Measurements from ENCODE around the gene OTUD5. TPM values are rescaled to one million over a fixed set of nuclear protein-coding genes. Genes with fewer than 3 reads are reported as not detected.
A peak's percentile ranks its signal among the peaks of the same experiment; 100 is the strongest.

The OTUD5 gene, protein sequence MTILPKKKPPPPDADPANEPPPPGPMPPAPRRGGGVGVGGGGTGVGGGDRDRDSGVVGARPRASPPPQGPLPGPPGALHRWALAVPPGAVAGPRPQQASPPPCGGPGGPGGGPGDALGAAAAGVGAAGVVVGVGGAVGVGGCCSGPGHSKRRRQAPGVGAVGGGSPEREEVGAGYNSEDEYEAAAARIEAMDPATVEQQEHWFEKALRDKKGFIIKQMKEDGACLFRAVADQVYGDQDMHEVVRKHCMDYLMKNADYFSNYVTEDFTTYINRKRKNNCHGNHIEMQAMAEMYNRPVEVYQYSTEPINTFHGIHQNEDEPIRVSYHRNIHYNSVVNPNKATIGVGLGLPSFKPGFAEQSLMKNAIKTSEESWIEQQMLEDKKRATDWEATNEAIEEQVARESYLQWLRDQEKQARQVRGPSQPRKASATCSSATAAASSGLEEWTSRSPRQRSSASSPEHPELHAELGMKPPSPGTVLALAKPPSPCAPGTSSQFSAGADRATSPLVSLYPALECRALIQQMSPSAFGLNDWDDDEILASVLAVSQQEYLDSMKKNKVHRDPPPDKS
- total RNA-seq (2013) = 37.7 TPM
- polyA plus RNA-seq = 10 to 100 TPM in 2 of 3 donors, 1 to 10 TPM in 1; 8.4 to 75.0 (median 12.4) TPM
- 31.4 and 47.7 TPM in 2 replicates for polyA minus RNA-seq
- total RNA-seq = 32.0 to 64.5 (median 51.0) reads per million in 11 experiments

DNA sequence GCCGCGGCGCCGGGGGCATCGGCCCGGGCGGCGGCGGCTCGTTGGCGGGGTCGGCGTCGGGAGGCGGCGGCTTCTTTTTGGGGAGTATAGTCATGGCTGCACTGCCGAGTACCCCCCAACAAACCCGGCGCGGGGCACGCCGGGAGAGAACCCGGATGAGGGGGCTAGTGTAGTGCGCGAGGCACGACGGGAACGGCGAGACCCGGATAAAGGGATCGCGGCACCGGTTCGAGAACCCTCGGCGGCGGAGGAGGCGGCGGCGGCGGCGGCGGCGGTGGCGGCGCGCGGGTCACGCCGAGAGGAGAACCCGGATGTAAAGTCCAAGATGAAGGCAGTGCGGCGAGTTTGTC is at the start of gene OTUD5:
TSS of gene OTUD5 (minus strand) at position 131 of the 350 bp plus-strand sequence. CDS start at position 94, 37 bp downstream.
- H3K4me1 ChIP-seq (ENCODE audit: control insufficient read depth in 1 of 2, insufficient read depth in 2 of 2, low read length in 2 of 2) = peaks cover 51 to 56% of the 10 kb centered on the region in 2 donors
- WGBS (ENCODE audit: insufficient coverage) = 0% methylated on average over 42 of the region's 53 CpGs

DNA sequence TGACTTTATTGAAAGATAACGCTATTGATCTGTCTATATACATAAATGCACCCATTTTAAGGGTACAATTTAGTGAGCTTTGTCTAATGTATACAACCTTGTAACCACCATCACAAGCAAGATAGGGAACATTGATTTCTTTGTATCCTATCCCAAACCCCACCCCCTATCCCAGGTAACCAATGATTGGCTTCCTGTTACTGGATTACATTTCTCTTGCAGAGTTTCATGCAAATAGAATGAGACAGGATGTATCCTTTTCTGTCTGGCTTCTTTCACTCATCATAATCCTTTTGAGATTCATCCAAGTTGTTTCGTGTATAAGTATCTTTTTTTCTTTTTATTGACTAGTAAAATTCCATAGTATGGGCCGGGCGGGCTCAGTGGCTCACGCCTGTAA is 46.3 kb upstream of the OTUD5 start:
- H3K79me2 ChIP-seq (ENCODE audit: insufficient read depth, low read length) = peaks cover 31% of the 10 kb centered on the region
- Mint-ChIP-seq H3K27me3 (ENCODE audit: low read depth in 3 of 3) (no peaks in the 10 kb centered on the region), H3K9me3 (peaks cover 0 to 12% (median 1%) of the 10 kb centered on the region in 7 donors), H3K27ac (peak overlapping the region in 1 of 7 donors; percentile 57), H3K4me3 (no peak overlapping the region), H3K36me3 (peaks cover 3 to 11% of the 10 kb centered on the region in 2 donors), H3K4me1 (peaks cover 16% of the 10 kb centered on the region)
- TF ChIP-seq, protein P1, sequence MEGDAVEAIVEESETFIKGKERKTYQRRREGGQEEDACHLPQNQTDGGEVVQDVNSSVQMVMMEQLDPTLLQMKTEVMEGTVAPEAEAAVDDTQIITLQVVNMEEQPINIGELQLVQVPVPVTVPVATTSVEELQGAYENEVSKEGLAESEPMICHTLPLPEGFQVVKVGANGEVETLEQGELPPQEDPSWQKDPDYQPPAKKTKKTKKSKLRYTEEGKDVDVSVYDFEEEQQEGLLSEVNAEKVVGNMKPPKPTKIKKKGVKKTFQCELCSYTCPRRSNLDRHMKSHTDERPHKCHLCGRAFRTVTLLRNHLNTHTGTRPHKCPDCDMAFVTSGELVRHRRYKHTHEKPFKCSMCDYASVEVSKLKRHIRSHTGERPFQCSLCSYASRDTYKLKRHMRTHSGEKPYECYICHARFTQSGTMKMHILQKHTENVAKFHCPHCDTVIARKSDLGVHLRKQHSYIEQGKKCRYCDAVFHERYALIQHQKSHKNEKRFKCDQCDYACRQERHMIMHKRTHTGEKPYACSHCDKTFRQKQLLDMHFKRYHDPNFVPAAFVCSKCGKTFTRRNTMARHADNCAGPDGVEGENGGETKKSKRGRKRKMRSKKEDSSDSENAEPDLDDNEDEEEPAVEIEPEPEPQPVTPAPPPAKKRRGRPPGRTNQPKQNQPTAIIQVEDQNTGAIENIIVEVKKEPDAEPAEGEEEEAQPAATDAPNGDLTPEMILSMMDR (IDR thresholded peaks at IDR 0.05) = no peak
- no peak overlapping the region for H2AFZ ChIP-seq (ENCODE audit: insufficient read depth, low read depth, low read length, poor library complexity, severe bottlenecking)
- no CpG with 5 or more reads among the region's 5 CpGs for WGBS (ENCODE audit: insufficient coverage)
- H3K4me2 ChIP-seq (replicated peaks; ENCODE audit: extremely low read depth, low read length, poor library complexity, severe bottlenecking) = no peak overlapping the region
- intact Hi-C loops (cut with micrococcal nuclease) = loop anchor here (2.0 to 5.0 kb wide), 2 partner anchors 39 to 71 kb away; partner anchors contain the start of genes TFE3 (in 2 of the 2) and PRAF2 (in 1 of the 2)
- H3K9ac ChIP-seq (ENCODE audit: insufficient read depth, low read length, poor library complexity, severe bottlenecking) = no peak overlapping the region
- no peak overlapping the region for H3K27ac ChIP-seq (ENCODE audit: low read depth in 1 of 2, low read length in 2 of 2)
- H3K9me3 ChIP-seq (replicated peaks in 1 of 2; ENCODE audit: control insufficient read depth in 1 of 2, insufficient read depth in 1 of 2, low read length in 2 of 2) = peaks cover 0 to 8% of the 10 kb centered on the region in 2 donors
- no peaks in the 10 kb centered on the region for H3K27me3 ChIP-seq (ENCODE audit: control insufficient read depth in 2 of 2, insufficient read depth in 2 of 2, low read length in 2 of 2)
- no peak for DNase-seq
- no peak overlapping the region for H3K4me3 ChIP-seq (replicated peaks in 1 of 3; ENCODE audit: low read depth in 2 of 3, low read length in 3 of 3)
- H4K20me1 ChIP-seq (ENCODE audit: insufficient read depth, low read length) = no peaks in the 10 kb centered on the region
- H3K4me1 ChIP-seq (ENCODE audit: control insufficient read depth in 1 of 2, insufficient read depth in 2 of 2, low read length in 2 of 2) = peaks cover 13% of the 10 kb centered on the region in 2 donors
- H3K36me3 ChIP-seq (replicated peaks in 1 of 2; ENCODE audit: control insufficient read depth in 1 of 2, insufficient read depth in 2 of 2, low read length in 2 of 2) = peaks cover 2 to 12% of the 10 kb centered on the region in 2 donors

More for the DNA sequence above, at the start of gene OTUD5:
- no peak for DNase-seq
- Mint-ChIP-seq H3K4me1 (peaks cover 58% of the 10 kb centered on the region), H3K4me3 (peak within 1 kb of the TSS; percentile 86 to 96), H3K36me3 (peaks cover 5 to 21% of the 10 kb centered on the region in 2 donors), H3K9me3 (peaks cover 0 to 19% (median 0%) of the 10 kb centered on the region in 7 donors), H3K27ac (peak within 1 kb of the TSS; percentile 100), H3K27me3 (ENCODE audit: low read depth in 3 of 3) (peaks cover 0 to 8% (median 1%) of the 10 kb centered on the region in 3 donors)
- peaks cover 10 to 16% of the 10 kb centered on the region in 2 donors for H3K36me3 ChIP-seq (replicated peaks in 1 of 2; ENCODE audit: control insufficient read depth in 1 of 2, insufficient read depth in 2 of 2, low read length in 2 of 2)
- H3K4me3 ChIP-seq (replicated peaks in 1 of 3; ENCODE audit: low read depth in 2 of 3, low read length in 3 of 3) = peak within 1 kb of the TSS; percentile 28 to 78 (median 48)
- H3K27ac ChIP-seq (ENCODE audit: low read depth in 1 of 2, low read length in 2 of 2) = peak within 1 kb of the TSS; percentile 97 to 100
- peak within 1 kb of the TSS; percentile 29 for H2AFZ ChIP-seq (ENCODE audit: insufficient read depth, low read depth, low read length, poor library complexity, severe bottlenecking)
- peaks cover 44% of the 10 kb centered on the region for H3K79me2 ChIP-seq (ENCODE audit: insufficient read depth, low read length)
- TF ChIP-seq, protein P1 (IDR thresholded peaks at IDR 0.05) = no peak
- H3K9ac ChIP-seq (ENCODE audit: insufficient read depth, low read length, poor library complexity, severe bottlenecking) = peak within 1 kb of the TSS; percentile 79
- H4K20me1 ChIP-seq (ENCODE audit: insufficient read depth, low read length) = peaks cover 41% of the 10 kb centered on the region
- no peaks in the 10 kb centered on the region for H3K9me3 ChIP-seq (replicated peaks in 1 of 2; ENCODE audit: control insufficient read depth in 1 of 2, insufficient read depth in 1 of 2, low read length in 2 of 2)
- no peaks in the 10 kb centered on the region for H3K27me3 ChIP-seq (ENCODE audit: control insufficient read depth in 2 of 2, insufficient read depth in 2 of 2, low read length in 2 of 2)
- peak within 1 kb of the TSS; percentile 75 for H3K4me2 ChIP-seq (replicated peaks; ENCODE audit: extremely low read depth, low read length, poor library complexity, severe bottlenecking)
- intact Hi-C loops (cut with micrococcal nuclease) = loop anchor here in 1 of 2 donors (5.0 kb wide), 2 partner anchors 40 to 85 kb away; partner anchors contain the start of genes PIM2 and TFE3

All from CD14-positive monocyte (primary cell).